GM21723 (cell line): ENCODE results near the gene LORICRIN.

Experiments
- ATAC-seq: cut with Tn5 transposase; IDR thresholded peaks from one replicate; pipeline ENCODE4 v1.9.1; 2021; ENCODE audit warnings: mild to moderate bottlenecking, moderate library complexity; ENCODE audit not compliant: unreplicated experiment

Gene LORICRIN

DNA sequence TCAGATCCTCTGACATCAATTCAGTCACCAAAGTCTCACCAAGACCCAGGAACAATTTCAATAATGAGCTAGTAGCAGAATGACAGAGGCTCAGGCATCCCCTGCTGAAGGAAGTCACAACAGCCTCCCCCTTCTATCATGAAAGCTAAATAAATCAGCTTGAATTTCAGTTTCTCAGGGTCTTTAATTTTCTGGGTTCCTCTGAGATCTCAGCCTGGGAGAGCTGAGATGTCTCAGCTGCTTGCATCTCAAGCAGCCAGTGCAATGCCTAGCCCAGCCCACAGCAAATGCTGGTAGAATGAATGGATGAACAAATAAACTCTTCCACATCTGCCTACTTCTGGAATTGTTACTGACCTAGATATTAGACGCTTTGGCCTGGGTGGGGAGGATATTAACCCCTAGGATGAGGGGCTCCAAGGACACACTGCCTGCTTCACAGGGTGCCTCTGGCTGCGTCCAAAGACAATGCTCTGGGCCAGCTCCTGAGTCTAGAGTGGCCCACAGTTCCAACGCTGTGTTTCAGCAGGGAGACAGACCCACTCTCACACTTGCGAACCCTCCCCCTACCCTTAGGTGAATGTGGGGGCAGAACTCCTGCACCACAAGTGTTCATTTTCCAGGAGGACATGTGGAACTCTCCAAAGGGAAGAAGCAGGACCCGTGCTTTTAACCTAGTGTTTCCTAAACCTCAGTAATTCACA is 11.2 kb upstream of the LORICRIN start:
- ATAC-seq: no peak

DNA sequence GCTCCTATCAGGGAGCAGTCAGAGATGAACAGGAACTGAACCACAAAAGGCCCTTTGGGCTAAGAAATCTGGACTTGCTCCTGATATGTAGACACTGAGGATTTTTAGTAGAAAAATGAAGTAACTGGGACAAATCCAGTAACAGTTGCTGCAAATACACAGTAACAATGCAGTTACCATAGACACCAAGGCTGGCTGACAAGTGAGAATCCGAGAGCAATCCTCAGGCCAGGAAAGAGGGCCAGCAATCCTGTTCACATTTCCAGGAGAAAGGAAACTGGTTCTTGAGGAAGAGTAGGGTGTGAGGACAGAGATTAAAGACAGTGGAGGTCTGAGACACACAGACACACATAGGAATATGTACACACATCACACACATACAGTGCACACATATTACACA is 9.3 kb upstream of the LORICRIN start:
- ATAC-seq: no peak

DNA sequence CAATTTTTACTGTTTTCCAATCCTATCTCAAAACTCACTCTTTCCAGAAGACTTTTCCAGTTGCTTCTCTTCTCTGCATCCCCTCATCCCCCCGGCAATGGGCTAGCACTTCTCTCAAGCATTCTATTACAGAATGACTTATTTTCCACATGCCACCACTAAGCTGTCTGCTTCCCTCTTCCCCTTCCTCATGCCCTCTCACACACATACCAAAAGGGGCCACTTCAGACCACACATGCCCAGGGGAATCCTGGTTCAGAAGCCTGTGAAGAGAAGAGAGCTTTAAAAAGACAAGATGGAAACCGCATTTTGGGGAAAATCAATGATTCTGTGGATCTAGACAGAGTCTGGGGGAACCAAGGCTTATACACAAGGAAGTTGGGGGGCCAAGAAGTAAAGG is 8.4 kb upstream of the LORICRIN start:
- no peak for ATAC-seq

DNA sequence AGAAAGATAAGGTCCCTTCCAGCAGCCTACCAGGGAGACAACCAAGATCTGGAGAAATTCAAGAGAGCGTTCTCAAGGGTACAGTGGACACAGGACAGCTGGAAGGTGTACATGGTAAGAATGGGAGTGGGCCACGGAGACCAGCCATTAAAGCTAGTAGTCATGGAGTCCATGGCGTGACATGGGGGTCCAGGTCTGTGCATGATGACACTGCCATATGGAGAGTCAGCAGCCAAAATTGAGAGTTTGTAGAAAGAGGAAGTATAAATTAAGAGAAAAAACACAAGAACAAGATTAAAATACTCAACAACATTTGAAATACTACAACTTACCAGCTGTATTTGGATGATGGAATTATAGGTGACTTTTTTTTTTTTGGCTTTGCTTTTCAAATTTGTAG is 7.9 kb upstream of the LORICRIN start:
- no peak for ATAC-seq

DNA sequence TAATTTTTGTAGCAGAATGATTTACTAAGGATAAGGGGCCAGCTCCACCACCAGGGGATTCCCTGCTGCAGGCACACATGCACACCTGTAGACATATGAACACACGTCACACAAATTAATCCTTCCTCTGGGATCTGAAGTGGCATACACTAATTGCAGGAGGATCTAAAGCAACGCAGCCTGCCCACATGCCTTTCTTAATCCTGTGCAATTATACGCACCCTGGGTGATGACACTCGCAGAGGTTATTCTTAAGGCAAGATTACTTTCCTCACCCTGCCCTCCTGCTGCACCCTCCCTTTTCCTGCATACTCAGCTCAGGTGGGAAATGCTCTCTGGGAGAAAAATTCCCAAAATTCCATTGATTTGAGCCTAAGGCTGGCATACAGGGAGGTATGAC is 7.5 kb upstream of the LORICRIN start:
- no peak for ATAC-seq

DNA sequence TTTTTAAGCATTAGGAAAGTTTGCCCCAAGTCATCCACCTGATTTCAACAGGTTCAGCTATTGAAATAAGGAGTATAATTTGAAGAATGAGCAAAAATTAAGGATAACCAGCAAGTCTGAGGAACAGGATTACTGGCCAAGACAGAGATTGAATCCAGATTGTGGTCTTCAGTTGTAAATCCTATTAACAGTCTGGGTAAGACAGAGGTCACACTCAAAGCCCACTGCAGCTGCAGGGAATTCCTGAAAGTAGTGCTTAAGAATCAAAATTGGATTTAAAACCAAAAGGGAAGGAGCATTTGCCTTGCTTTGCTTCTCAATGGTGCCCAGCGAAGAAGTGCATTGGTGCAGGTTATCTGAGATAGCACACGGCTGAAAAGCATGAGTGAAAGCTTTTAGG is 6.4 kb upstream of the LORICRIN start:
- ATAC-seq: no peak

DNA sequence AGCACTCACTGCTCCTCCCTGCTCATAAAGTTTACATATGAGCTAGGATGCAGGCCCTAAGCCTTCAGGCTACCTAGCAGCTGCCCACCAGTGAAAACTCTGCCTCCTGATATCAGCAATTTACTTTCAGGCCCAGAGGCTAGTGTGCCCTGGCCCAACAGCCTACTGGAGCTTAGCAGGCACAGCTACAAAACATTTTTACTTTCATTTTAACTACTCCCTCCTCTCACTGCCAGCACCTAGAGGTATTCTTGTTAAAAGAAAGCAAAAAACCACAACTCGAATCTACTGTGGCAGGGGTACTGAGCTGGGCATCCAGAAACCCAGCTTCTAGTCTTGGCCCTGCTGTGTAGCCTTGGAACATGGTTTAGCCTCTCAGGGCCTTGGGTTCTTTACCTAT is 5.8 kb upstream of the LORICRIN start:
- no peak for ATAC-seq

DNA sequence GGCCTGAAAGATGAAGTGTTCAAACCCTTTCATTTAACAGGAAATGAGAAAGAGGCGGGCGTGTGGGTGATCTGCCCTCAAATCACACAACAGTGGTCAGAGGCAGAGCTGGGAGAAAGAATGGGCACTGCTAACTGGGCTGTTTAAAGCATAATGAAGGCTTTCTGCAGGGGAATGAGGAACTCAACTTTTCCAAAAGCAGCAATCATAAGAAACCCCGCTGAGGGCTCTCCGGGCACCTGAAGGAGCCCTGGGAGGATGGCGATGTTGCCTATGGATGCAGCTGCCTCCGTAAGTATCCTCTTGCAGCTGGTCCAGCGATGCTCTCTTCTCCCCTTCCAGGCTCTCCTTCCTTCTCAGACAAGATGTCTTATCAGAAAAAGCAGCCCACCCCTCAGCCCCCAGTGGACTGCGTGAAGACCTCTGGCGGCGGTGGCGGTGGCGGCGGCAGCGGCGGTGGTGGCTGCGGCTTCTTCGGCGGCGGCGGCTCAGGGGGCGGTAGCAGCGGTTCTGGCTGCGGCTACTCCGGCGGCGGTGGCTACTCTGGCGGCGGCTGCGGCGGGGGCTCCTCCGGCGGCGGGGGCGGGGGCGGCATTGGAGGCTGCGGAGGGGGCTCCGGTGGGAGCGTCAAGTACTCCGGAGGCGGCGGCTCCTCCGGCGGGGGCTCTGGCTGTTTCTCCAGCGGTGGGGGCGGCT is 1.2 kb downstream of the LORICRIN start:
- ATAC-seq: no peak

DNA sequence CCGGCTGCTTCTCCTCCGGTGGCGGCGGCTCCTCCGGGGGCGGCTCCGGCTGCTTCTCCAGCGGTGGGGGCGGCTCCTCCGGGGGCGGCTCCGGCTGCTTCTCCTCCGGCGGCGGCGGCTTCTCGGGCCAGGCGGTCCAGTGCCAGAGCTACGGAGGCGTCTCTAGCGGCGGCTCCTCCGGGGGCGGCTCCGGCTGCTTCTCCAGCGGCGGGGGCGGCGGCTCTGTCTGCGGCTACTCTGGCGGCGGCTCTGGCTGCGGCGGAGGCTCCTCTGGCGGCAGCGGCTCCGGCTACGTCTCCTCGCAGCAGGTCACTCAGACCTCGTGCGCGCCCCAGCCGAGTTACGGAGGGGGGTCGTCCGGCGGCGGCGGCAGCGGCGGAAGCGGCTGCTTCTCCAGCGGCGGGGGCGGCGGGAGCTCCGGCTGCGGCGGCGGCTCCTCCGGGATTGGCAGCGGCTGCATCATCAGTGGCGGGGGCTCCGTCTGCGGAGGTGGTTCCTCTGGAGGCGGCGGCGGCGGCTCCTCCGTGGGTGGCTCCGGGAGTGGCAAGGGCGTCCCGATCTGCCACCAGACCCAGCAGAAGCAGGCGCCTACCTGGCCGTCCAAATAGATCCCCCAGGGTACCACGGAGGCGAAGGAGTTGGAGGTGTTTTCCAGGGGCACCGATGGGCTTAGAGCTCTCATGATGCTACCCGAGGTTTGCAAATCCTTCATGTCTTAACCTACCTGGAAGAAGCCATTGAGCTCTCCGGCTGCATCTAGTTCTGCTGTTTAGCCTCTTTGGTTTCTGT is 2.0 kb downstream of the LORICRIN start:
- ATAC-seq: no peak

DNA sequence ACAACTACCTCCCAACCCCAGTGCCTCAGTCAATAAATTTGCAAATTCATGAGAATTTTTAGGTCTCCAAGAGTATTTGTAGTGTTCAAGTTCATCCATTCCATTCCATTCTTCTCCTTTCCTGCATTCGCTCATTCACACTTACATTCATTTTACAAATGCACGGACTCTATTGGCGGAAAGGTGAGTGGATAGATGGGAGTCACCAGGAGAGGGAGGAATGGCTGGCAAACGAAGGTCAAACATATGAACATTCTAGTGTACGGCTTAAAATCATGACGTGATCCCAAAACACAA is 2.5 kb downstream of the LORICRIN start:
- ATAC-seq: no peak

DNA sequence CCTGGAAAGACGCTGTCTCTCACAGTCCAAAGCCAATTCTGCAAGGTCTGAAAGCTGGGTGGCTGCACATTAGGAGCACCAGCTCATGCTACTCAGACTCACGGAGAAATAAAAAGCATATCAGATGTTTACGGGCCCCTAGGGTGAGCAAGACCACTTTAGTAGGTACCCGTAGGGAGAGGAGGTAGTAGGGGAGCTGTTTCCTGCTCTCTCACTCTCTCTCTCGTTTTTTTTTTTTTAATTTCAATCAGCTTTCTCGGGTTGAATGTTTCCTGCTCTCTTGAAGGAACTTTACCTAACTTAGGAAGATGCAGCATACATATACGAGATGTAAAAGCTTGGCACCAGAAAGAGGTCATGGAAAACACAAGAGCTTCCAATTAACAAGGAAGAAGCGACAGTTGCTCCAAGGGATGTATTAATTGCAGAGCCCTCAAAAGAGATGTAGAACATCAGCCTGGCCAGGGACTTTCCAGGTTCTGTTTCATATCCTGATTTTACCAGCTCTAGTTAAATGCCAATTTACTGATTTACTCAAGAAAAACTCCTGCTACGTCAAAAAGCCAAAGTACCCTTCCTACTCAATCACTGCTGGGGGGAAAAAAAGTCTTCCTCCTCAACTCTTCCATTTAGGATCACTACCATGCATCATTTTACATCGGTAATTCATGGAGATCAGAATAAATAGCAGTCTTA is 3.1 kb downstream of the LORICRIN start:
- ATAC-seq: no peak

DNA sequence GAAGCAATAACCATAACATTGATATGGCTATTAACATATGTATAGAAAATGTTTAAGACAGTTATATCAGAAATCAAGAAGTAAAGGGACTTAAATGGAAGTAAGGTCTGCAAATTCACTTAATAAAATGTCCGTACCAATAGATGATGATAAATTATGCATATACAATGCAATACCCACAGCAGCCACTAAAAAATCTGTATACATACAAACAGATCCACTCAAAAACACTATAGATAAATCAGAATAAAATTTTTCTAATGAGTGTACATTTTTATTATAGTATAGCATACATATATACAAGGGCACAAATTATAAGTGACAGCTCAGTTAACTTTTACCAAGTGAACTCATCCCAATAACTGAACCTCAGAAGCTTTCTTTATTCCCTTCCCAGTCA is 6.0 kb downstream of the LORICRIN start:
- no peak for ATAC-seq

DNA sequence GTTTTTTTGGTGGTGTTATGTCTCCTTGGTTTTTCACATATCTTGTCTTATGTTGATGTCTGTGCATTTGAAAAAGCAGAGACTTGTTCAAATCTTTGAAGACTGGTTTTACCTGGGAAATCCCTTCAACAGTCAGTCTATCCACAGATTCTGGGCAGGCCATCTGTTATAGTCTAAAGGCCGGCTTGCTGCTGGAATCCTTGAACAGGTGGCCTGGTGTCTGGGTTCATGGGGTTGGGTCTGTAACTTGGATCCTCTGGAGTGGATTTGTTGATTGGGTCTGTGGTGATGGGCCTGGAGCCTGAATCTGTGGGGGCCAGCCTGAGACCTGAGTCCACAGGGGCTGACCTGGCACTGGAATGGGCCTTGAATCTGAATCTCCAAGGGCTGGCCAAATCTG is 12.2 kb downstream of the LORICRIN start:
- no peak for ATAC-seq

DNA sequence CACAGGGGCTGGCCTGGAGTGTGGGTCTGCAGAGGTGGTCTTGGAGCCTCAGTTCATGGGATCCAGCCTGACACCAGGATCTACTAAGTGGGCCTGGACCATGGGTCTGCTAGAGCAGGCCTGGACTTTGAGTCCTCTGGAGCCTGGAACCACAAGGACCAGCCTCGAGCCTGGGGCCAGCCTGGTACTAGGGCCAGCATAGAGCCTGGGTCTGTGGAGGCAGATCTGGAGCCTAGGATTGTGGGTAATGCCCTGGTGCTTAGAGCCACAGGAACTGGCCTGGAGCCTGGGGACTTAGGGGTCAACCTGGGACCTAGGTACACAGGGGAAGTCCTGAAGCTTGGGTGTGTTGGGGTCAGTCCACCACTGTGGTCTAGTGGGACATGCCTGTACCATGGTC is 12.7 kb downstream of the LORICRIN start:
- ATAC-seq: no peak

DNA sequence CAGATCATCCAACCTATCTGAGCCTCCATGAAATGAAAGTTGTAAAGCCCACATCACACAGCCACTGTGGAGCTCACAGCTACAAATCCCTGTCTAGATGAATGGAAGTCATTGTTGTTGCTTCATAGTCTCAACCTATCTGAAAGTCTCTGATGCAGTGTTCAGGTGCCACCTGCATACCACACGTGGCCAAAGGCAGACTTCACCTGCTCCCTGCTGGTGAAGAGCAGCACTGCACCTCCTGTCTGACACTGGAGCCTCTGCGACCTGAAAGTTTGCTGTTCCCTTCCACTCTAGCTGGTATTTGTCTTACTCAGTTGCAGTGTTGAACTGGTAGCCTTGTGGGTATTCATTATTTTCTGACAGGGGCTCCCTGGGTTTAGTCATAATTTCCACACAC is 18.4 kb downstream of the LORICRIN start:
- ATAC-seq: no peak

DNA sequence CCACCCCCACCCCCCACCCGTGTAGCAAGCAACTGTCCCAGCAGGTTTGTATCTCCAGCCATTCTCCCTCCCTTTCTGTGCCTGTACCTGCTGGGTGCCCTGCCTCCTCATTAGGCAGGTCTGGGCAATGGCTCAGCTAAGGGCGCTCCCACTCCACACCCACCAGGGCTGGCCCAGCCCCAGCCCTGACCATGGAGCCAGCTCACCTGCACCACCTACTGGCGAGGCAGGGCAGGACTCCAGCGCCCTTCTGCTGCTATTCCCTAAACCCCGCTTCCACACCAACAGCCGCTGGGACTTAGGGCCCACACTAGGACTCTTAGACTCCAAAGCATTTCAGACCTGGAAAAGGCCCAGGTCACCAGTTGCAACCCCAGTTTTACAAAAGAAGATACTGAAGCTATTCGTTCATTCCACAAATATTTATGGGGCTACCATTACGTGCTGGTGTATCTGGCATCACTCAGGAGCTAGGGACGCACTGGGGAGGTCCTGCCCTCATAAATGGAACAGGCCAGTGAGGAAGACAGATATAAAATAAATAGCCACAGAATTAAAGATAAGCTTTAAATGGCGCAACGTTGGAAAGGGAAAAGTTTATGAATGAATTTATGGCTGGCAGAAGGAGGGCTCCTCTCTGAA is 29.3 kb downstream of the LORICRIN start:
- ATAC-seq: no peak

DNA sequence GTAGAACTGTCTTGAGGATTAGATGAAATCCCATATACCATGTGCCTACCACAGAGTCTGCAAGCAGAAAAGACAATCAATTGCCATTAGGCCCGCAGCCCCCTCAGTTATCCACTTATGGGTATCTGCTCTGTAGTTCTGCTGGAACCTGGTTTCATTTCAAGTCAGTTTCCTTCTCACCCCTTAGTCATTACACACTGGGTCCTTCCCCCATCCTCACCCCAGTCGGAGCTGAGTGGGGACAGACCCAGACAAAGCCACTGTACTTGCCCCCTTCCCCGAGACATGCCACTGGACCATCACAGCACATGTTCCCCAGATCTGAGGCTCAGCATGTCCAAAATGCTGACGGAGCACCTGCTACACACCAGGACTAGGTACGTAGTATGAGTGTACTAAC is 32.0 kb downstream of the LORICRIN start:
- no peak for ATAC-seq

DNA sequence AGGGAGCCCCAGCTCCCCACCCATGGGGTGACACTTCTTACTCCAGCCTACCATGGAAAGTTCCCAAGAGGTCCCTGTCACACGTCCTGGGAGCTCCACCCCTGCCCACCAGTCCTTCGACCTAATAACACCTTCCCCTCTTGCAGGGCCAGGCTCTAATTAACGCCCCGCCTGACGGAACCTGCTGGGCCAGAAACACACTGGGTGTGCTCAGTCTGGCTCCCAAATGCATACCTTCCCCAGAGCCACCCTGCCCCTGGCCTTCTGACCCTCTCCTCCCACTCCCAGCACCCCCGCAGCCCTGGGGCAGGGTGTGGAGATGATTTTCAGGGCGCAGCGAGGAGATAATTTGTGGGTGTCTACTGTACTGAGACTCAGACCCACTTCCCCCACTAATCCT is 32.7 kb downstream of the LORICRIN start:
- no peak for ATAC-seq

DNA sequence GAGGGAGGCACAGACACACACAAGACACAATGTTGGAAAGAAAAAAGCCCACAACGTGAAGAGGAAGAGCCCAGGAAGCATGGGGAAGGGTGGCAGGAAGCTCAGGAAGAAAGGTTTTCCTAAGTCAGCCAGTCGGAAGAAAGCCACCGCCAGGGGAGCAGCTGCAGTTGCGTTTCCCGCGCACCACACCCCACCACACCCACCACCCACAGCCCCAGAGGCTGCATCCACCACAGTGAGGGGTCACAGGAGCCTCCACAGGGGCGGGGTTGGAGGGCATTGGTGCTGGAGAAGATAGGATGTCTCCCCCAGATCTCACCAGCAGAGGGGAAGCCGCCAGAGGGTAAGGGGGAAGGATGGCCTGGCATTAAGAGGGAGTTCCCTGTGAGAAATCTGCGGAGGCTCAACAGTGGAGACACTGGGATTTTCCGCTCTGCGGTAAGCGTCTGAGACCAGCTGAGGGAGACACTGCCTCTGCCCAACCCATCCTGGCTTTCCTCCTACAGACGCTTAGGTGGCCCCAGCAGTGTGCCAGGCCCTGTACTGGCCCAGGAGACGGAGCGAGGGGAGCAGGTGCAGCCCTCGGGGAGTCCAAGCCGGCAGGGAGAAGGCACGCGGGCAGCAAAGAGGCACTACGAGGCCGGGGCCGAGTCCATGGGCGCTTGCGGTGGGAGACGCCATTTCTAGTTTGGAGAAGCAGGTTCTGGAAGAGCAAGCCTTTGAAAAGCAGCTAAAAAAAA is 33.4 kb downstream of the LORICRIN start:
- no peak for ATAC-seq

DNA sequence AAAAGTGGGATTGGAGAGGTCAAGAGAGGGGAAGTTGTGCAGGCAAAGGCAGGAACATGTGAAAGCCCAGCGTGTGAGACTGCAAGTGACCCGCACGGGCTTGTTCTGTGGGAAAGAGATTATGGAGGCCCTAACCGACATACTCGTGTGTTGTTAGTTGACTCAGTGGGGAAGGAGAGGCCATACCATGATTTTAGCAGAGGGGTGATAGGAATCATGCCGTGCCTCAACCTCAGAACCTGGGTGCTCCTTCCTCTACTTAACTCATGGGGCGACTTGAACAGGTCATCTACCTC is 33.9 kb downstream of the LORICRIN start:
- ATAC-seq: no peak

DNA sequence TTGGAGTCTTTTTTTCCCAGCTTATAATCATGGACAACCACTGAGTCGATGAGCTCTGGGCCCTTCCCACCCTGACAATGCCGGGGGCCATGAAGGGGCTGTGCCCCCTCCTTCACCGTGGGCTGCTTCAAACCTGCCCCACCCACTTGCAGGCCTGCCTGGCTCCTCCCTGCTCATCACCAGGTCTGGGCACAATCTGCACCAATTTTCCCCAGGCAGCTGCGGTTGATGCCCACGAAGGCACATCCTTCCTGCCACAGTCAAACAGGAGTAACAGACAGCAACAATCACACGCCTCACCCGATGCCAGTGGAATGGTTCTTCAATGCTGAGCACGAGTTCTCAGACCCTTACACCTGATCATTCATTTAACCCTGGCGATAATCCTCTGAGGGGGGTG is 34.4 kb downstream of the LORICRIN start:
- ATAC-seq: no peak
